HG03064 (cell line): ENCODE measurements around the gene NMRK2.

Experiments
- ATAC-seq: cut with Tn5 transposase; IDR thresholded peaks from one replicate; pipeline ENCODE4 v1.9.1; 2021; ENCODE audit warnings: low read depth; ENCODE audit not compliant: unreplicated experiment

The NMRK2 gene

GRCh38 chr19:3980353-3981251, 47.7 kb downstream of the NMRK2 start:
- ATAC-seq: no peak

GRCh38 chr19:3981373-3981735, 48.5 kb downstream of the NMRK2 start:
- no peak for ATAC-seq

- ATAC-seq: no peak
Observed at GRCh38 chr19:3981736-3982681, 49.1 kb downstream of the NMRK2 start.

- no peak for ATAC-seq
Observed at GRCh38 chr19:3982701-3983541, 50.1 kb downstream of the NMRK2 start.

- ATAC-seq: no peak
Observed at GRCh38 chr19:3983542-3983914, 50.7 kb downstream of the NMRK2 start.

- ATAC-seq: no peak
Observed at GRCh38 chr19:3983936-3984583, 51.2 kb downstream of the NMRK2 start.

- no peak for ATAC-seq
Observed at GRCh38 chr19:3984584-3984907, 51.7 kb downstream of the NMRK2 start.

GRCh38 chr19:3984908-3985642, 52.2 kb downstream of the NMRK2 start, which contains the start of gene EEF2:
TSS of gene EEF2 (minus strand) at chr19:3985463. CDS start at chr19:3985380, 83 bp downstream.
- ATAC-seq: no peak

- no peak for ATAC-seq
Observed at GRCh38 chr19:3985643-3986259, 52.9 kb downstream of the NMRK2 start.

GRCh38 chr19:3986260-3987041, 53.6 kb downstream of the NMRK2 start:
- ATAC-seq: no peak

- ATAC-seq: no peak
Observed at GRCh38 chr19:3987619-3988371, 54.9 kb downstream of the NMRK2 start.

- no peak for ATAC-seq
Observed at GRCh38 chr19:3990815-3991117, 57.9 kb downstream of the NMRK2 start.
